HT-29 (cell line): ENCODE data around the gene ASIC2. TPM values are rescaled to one million over a fixed set of nuclear protein-coding genes. Genes with fewer than 3 reads are reported as not detected.
"Not testable (repeated sequence)": the region's sequence is repeated elsewhere in the genome, so short reads cannot be mapped to it uniquely, and the experiment has no call there.

Experiments
- DNase-seq: peaks from one replicate; pipeline ENCODE4 v3.0.0-alpha.2; 2015; ENCODE audit warnings: low spot score
- total RNA-seq: library from RNA; depleted of rRNA; stranded (reverse); fragments of >200 nt; shearing (Covaris generic); gene quantifications from 2 replicates; pipeline ENCODE4 v1.2.3, GENCODE V29; 2014

Gene ASIC2
- total RNA-seq, 1 experiment from 2014 or later: not detected

DNA sequence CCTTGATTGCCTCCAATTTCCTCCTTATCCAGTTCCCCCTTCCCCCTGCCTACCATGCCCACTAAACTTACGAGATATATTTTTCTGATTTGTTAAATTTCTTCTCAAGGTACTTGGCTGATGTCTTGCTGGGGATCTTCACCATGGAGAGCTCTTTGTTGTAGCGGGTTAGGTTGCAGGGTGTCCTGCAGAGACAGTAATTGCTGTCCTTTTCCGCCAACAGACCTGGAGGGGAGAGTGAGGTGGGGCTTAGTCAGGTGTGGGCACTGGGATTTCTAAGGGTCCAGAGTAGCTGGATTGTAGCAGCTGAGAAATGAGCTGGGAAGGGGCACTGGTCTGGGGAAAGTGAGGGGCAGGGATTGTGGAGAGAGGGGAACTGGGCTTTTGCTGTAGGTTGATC is 269.3 kb downstream of the ASIC2 start:
- no peak for DNase-seq

DNA sequence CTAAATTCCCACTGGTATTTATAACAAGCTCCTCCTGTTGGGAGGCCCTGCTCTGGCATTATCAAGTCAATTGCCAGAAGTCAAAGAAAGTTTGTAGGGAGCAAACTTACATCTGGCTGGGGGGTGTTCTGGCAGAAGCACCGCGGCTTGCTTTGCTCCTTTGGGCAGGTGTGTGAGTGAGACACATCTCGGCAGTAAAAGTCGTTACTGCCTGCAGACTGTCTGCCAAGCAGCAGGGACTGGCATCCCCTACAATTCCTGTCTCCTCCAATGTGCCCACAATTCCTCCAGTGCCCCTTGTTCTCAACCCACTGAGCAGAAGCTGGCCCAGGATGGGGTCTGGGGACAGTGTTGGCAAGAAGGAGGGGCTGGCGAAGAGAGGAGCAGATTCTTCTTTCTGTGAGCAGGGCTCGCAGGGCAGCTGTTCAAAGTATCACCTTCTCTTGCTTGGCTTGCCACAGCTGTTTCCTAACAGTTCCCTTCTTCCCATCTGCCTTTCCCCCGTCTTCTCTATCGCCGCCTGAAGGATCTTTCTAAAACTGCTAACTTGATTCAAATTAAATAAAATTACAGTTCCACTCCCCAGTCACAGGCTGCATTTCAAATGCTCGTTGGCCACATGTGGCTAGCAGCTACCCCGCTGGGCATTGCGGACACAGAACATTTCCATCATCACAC is 271.2 kb downstream of the ASIC2 start:
- DNase-seq: no peak

DNA sequence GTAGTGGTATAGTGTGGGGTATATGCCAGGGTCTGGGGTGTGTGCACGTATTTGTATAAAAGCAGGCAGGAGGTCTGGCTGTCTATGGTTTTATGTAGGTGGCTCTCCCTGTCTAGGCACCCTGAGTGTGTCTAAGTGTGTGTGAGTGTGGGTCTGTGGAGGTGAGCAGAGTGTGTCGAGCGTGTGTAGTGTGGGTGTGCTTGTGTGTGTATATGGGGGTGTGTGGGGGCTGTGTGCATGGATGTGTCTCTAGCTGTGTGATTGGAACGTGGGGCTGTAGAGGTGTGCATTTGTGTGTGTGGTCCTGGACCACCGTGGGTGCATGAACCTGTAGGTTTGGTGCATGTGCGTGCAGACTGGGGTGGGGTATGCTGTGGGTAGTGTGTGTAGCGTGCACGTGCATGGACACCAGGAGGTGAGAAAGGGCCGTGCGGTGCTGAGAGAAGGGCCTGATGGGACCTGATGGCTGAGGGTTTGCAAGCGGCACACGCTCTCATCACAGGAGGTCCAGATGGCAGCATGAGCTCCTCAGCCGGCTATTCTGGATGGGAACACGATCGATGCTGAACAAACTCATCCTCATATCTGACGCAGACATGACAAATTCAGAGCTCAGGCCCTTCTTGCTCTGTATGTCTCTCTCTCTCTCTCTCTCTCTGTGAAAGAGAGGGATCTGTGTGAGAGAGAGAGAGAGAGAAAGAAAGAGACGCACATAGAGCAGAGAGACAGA is 273.8 kb downstream of the ASIC2 start:
- DNase-seq: no peak

DNA sequence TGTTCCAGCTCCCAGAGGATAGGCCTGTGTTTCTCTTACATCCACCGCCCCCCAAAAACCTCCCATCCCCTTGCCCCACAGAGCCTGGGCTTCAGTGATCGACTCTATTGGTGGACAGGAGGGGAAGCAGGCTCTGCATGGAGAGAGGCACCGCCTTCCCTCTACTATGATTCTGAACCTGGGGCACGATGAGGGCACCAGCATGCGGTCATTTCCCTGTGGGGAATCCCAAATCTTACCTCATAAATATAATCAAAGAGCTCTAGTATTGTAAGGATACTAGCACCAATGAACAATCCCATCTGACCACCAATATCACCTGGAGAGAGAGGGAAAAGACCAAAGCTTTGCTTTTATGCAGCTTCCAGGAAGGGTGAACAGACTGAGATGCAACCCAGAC is 275.7 kb downstream of the ASIC2 start:
- no peak for DNase-seq

DNA sequence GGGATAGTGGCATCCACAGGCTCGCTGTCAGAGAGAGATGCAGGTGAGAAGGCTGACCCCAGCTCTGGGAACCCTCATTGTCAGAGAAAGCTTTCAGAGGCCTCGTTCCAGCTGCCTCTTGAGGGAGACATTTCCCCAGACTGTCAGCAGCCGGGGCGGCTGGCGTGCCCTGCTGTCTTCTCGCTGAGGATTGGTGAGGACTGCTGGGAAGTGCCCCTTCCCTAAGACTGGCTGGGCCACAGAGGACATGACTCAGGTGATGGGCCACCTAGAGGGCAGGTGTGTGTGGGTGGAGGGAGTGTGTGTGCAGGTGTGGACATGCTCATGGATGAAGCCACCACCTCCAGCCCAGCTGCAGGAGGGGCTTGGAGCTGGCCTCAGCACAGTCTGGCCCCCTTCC is 276.2 kb downstream of the ASIC2 start:
- DNase-seq: no peak

DNA sequence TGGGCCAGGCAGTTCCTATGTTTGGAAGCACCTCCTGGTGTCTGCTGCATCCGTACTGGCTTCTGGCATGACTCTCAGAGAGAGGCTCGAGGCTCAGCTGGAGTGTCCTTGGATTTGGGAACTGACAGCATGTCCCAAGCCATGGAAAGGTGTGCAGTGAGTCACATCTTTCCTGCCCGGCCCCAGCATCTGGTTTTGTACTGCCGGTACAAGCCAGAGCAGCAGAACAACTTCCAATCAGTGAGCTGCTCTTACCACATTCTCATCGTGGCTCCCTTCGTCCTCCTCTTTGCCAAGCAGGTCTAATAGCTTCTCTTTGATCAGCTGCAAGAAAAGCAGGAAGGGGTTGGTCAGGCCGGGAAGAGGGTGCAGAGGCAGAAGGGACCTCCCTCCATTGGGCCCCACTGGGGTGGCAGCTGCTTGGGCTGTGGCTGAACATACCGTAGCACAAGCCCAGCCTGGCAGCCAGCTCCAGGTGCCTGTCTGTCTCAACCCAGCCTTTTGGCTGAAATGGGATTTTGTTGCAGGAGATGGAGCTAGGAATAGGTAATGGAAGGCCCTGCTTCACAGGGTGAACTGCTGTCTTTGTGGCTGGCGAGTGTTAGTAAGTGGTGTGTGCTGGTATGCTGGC is 277.3 kb downstream of the ASIC2 start:
- no peak for DNase-seq

DNA sequence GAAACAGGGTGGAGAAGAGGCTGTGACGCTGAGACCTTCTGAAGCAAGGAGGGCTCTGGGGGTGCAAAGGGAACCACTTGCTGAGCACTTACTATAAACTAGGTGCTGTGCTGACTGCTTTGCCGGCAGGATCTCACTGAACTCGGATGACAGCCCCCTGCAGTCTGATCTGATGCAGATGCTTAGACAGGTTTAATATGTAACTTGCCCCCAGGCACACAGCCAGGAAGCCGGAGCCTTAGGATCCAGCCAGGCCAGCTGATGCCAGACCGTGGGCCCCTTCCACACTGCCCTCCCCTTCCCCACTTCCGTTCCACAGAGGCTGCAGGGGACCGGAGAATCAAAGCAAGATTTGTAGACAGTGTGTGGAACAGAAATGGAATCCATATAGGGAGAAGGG is 278.3 kb downstream of the ASIC2 start:
- no peak for DNase-seq

DNA sequence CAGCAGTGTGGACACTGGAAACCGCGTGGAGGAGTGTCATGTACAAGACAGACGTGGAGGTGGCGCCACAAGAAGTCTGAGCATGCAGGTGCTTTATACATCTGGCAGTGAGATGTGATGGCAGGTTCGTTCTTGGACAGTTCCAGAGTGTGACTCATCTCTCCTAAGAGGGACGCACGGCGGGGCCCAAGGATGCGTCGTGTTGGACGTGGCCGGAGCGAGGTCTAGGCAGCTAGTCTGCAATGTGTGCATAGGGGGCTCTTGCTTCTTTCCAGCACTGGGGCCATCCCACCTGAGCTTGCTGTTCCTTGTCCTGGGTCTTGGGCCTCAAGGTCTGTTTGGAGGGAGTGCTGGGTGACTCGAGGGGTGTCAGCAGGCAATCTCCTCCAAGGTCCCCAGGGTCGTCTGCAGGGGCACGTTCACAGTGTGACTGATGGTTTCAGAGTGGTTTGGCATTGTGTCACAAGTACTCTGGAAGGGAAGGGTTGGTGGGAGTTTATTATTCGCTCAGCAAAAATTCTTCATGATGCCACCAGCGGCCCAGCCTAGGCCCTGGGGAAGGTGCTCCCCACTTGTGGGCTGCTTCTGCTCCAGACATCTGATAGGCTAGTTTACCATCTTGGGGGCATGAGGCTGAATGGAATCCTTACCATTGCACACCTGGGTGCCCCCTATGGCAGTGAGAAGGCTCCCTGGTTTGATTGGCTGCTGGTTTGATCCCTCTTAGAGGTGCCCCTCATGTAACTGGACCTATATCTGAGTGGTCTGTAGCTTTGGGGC is 279.3 kb downstream of the ASIC2 start:
- no peak for DNase-seq

DNA sequence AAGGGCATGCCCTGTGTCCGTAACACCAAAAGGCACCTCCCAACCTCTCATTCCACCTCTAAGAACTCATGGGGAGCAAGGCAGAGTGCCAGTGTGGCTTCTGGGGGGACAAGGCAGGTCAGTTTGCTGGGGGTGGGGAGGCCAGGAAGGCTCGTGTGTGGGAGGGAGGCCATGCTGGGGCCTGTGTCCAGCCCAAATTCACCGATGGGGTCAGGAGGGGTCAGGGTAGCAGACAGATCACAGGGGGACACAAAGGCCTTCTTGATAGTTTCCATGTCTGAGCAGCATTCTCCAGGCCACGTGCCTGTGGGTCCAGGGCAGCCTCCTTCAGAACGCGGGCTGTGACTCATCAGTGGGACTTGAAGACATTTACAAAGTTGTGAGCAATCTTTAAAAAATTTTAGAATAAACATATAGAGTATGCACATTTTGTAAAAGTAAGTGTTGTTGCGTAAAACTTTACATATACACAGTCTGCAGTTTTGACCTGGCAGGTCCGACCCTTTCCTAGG is 280.5 kb downstream of the ASIC2 start:
- DNase-seq: no peak

DNA sequence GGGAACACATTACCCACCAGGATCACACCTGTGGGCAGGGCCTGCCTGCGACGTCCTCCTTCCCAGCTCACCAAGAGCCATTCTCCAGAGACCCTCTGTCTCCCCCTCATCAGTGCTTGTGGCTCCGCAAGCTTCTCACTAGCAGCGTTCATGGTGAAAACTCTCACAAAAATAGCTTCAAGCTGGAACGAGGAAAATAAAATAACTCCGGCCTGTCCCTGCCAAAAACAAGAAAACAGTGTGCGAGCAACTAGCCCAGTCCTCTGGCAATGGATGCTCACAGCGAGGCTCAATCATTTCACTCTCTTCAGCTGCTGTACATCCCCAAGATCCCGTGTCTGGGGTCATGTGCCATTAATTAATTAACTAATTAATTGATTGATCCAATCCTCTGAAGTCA is 283.5 kb downstream of the ASIC2 start:
- DNase-seq: no peak

DNA sequence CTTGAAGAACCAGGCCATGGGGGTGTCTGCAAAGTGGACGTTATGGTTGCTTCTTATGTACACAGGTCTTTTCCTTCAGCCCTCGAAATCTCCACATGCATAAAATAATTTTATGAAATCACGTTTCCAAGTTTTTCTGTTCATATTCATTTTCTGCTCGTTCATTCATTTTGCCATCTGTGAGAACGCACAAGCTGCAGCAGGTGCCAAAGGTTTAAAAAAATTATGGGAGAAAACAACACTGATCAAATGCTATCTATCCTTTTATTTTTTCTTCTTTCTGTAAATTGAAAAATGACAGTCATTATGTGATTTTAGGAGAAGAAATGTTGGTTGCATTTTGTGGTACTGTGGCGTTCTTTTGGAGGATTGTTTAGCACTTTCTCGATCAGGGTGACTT is 285.9 kb downstream of the ASIC2 start:
- no peak for DNase-seq

DNA sequence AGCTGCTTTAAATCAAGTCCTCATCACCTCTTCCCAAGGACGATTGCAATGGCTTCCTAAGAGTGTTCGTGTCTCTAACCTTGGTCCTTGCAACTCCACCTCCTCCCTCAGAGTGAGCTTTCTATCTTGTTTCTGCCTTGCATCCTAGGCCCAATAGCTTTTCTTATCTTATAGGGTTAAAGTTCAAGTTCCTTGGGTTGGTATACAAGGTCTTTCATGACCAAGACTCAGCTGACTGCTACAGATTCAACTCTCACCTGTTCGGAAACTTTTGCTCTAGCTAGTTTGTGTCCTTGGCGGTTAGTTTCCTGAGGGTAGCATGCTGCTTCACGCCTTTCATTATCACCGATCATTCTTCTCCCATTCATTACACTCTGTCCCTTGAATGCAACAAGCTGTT is 290.8 kb downstream of the ASIC2 start:
- DNase-seq: no peak

DNA sequence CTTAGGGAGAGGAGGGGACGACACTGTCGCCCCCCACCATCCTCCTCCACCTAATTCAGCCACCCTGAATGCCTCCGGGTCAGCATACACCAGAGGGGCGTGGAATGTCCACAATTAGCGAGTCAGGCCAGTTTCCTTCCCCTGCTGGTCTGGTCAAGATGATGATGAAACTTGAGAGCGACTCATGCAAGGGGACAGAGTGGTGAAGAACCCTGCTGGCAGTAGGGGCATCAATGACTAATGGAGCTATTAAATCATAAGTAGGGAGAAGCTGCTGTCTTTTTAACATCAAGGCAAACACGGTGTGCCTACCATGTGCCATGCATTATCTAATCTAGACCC is 294.2 kb downstream of the ASIC2 start:
- no peak for DNase-seq

DNA sequence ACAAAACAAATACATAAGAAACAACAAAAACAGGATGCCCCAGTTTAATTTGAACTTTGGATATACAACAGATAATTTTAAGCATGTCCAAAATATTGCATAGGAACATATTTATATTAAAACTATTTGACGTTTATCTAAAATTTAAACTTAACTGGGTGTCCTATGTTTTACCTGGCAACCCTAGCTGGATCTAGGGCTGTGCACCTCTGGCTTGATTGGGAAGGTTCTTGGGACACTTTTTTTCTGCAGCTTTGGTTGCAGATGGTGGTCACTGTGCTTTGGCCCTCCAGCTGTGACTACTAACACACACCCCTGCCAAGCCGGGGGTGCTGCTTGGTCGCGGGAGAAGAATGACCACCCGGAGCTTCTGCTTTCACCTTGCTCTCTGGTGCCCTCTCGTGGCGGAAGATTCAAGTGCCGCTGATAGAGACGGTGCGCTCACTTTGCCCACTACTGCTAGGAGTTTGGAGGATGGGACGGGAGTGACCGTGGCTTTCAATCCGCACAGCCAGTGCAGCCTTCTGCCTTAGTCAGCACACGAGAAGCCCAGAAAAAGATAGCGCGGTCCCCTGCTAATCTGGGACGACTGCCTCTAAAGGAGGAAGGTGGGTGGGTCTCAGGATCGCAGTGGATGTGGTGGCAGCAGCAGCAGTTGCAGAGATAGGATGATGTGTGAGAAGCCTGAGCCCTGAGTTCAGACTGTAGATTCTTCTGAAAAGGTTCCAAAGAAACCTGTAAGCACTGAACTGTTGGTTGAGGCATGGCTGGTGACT is 294.8 kb downstream of the ASIC2 start:
- DNase-seq: peak; percentile 72

DNA sequence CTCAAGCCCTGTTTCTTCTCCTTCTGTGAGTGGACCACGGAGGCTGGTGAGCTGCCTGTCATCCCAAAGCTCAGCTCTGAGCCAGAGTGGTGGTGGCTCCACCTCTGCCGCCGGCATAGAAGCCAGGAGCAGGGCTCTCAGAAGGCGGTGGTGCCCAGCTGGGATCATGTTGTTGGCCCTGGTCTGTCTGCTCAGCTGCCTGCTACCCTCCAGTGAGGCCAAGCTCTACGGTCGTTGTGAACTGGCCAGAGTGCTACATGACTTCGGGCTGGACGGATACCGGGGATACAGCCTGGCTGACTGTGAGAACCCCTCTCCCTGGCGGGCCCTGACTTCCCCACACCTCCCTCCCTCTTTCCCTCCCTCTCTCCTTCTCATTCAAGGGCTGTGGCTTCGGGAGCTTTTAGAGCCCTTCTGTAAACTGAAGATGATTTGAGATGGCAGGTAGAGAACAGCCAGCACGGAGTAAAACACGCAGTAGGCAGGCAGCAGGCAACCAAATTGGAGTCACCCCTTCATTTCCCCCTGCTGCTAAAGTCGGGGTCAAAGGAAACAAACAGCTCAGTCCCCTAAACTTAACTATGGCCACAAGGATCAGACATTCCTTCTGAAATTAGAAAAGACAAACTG is 297.6 kb downstream of the ASIC2 start:
- no peak for DNase-seq

DNA sequence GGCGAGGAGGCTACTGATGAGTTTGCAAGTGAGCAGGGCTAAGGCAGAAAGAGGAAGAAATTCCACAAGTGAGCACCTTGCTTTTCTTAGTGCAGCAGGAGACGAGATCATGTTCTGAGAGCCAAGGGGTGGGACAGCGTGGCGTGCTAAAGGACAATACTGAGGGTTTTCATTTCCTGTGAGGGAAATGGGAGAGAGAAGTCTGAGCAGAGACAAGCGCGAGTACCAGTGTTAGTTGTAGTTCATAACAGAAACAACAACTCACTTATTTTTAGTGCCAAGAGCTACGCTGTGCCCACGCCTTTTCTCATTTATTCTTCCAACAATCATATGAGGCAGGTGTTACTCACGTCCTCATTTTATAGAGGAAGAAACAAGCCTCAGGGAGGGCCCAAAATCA is 299.1 kb downstream of the ASIC2 start:
- no peak for DNase-seq

DNA sequence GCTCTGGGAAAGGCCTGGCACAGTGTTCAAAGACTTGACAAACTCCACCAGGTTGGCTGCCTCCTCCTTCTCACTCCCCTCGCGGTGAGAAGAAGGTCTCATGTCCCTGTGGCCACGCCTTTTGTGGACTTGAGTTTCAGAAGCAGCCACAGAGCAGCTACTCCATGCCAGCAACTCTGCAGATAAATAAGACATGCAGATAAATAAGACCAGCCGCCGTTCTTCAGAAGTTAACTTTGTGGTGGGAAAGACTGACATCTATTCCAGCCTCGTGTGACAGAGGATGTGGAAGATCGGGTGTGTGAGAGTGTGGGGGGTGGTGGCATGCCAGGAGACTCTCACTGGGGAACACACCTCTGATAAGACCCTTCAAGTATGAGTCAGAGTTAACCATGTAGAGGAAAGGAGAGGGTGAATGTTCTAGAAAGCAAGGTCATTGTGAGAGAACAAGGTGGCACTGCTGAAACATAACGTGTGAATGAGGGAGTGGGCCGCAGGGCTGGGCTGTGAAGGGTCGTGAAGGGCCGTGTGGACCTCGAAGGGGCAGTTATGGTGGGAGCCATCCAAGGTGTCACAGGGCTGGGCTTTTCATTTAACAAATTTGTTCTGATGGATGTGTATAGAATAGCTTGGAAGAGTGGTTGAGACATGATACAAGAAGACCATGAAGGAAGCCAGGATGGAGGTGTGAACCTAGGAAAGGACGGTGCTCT is 300.6 kb downstream of the ASIC2 start:
- no peak for DNase-seq

DNA sequence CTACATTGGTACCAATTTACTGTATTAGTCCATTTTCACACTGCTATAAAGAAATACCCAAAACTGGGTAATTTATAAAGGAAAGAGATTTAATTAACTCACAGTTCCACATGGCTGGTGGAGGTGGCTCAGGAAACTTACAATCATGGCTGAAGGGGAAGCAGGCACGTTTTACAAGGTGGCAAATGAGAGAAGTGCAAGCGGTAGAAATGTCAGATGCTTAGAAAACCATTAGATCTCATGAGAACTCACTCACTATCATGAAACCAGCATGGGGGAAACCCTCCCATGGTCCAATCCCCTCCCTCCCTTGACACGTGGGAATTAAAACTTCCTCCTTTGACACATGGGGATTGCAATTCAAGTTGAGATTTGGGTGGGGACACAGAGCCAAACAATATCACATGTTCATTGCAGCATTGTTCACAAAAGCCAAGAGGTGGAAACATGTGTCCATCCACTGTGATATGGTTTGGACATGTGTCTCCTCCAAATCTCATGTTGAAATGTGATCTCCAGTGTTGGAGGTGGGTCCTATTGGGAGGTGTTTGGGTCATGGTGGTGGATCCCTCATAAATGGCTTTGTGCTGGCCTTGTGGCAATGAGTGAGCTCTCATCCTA is 304.5 kb downstream of the ASIC2 start:
- no peak for DNase-seq

DNA sequence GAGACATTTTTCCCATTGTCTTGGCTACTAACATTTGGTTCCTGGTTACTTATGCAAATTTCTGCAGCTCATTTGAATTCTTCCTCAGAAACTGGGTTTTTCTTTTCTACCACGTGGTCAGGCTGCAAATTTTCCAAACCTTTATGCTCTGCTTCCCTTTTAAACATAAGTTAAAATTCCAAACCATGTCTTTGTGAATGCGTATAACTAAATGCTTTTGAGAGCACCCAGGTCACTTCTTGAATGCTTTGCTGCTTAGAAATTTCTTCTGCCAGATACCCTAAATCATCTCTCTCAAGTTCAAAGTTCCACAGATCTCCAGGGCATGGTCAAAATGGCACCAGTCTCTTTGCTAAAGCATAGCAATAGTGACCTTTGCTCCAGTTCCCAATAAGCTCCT is 305.2 kb downstream of the ASIC2 start:
- not testable (repeated sequence) for DNase-seq

DNA sequence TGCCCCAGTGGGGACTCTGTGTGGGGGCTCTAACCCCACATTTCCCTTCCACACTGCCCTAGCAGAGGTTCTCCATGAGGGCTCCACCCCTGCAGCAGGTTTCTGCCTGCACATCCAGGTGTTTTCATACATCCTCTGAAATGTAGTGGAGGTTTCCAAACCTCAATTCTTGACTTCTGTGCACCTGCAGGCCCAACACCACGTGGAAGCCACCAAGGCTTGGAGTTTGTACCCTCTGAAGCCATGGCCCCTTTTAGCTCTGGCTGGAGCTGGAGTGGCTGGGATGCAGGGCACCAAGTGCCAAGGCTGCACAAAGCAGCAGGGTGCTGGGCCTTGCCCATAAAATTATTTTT is 305.7 kb downstream of the ASIC2 start:
- not testable (repeated sequence) for DNase-seq
